Measurements from ENCODE around the gene NUDT8.
"Not testable (repeated sequence)": the region's sequence is repeated elsewhere in the genome, so short reads cannot be mapped to it uniquely, and the experiment has no call there.

NUDT8 gene

DNA sequence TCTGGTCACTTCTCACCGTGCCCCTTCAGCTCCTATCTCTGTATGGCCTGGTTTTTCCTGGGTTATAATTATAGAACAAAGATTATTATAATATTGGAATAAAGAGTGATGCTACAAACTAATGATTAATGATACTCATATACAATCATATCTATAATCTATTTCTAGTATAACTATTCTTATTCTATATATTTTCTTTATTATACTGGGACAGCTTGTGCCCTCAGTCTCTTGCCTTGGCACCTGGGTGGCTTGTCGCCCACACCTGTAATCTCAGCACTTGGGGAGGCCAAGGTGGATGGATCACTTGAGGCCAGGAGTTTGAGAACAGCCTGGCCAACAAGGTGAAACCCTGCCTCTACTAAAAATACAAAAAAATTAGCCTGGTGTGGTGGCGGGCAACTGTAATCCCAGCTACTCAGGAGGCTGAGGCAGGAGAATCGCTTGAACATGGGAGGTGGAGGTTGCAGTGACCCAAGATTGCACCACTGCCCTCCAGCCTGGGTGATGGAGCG lies 30.0 kb upstream of the NUDT8 start:
- DNase-seq = not testable (repeated sequence)

DNA sequence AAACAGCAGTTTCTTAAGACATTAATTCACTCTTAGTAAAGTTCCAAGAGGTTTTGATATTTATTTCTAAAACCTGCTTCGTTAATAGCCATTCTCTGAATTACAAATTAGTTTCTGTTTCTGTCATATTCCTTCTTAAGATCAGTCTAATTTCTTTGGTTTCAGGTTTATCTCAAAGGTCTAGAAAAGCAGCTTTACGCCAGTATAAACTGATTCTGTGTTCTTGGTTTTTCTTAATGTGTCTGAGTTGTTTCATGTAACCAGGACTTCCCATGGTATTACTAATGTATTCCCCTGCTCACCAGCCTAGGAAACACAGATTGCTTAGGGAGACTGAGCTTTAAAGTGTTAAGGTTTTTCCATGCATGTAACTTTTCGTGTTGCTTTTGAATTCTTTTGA lies 27.6 kb upstream of the NUDT8 start:
- no peak for DNase-seq

DNA sequence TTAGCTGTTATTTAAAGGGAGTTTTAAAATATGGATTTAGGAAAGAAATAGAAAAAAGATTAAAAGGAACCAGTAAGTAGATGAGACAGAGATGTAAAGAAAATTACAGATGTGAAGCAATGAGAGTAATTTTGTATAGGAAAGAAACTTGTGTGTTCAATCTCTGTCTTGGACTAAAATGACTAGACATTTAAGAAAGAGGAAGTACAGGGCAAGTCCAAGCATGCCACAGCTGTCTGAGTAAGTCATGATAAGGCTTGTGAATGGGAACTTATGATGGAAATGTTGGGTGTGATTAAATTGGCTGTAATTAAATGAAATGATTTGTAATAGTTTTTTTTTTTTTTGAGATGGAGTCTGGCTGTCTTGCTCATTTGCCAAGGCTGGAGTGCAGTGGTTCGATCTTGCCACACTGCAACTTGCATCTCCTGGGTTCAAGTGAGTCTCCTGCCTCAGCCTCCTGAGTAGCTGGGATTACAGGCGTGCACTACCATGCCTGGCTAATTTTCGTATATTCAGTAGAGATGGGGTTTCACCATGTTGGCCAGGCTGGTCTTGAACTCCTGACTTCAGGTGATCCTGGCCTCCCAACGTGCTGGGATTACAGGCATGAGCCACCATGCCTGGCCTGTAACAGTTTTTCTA lies 26.7 kb upstream of the NUDT8 start:
- DNase-seq = no peak

DNA sequence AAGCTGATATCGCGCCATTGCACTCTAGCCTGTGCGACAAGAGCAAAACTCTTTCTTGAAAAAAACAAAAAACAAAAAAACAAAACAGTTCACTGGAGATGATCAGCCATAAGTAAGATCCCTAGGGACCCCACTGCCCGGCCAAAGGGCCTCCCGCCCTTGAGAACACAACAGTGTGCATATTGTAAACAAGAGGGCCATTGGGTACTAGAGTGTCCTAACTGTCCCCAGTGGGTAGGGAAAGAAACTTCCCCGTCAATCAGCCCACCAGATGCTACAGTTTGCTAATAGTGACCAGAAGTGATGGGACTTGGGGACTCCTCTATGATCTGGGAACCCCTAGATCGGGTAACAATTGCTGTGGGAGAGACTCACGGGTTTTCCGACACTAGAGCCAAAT lies 24.5 kb upstream of the NUDT8 start:
- no peak for DNase-seq

DNA sequence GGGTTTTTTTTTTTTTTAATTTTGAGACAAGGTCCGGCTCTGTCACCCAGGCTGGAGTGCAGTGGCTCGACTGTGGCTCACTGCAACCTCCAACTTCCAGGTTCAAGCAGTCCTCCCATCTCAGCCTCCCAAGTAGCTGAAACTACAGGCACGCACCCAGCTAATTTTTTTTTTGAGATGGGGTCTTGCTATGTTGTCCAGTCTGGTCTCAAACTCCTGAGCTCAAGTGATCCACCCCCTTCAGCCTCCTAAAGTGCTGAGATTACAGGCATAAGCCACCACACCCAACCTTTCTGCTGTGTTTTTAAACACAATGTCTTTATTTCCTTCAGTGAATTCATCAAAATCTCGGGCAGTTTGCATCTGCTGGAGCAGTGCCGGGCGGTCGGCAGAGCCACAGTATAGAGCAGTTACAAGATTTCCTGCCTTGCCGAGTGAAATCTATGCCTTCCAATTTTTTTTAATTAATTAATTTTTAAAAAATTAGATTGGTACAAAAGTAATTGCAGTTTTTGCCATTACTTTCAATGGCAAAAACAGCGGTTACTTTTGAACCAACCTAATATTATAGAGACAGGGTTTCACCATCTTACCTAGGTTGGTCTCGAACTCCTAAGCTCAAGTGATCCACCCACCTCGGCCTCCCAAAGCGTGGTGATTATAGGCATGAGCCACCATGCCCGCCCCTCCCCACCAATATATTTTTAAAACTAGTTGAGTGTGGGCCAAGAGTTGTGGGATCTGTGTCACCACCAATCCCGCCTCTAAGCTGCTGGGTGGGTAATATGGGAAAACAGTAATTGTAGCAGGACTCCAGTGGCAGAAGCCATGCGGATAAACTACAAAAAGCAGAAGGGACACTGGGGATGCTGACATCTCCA lies 23.5 kb upstream of the NUDT8 start:
- no peak for DNase-seq

DNA sequence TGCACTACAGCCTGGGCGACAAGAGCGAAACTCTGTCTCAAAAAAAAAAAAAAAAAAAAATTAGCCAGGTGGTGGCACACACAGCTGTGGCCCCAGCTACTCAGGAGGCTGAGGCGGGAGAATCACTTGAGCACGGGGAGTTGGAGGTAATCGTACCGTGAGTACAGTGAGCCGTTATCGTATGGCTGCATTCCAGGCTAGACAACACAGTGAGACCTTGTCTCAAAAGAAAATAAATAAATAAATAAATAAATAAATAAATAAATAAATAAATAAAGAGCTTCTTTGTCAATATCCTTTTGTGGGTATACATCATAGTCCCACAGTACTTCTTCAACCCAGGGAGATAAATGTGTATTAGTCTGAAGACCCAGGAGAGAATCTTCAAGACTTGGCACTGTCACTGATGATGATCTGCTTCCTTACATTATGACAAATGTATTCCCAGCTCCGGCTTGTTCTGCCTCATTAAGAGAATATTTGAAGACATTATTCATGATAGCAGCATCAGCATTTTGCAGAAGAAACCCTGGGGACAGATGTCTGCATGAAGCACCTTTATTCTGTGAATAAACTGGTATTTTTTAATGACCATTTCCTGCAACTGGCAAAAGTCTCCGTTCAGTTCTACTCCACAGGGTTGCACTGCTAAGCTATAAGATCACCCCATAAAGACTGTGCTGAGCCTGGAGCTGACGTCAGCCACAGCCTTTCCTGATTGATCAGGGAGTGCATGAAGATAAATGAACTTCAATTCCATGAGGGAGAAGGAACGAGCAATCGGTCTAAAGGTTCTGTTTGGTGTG lies 22.4 kb upstream of the NUDT8 start:
- no peak for DNase-seq

DNA sequence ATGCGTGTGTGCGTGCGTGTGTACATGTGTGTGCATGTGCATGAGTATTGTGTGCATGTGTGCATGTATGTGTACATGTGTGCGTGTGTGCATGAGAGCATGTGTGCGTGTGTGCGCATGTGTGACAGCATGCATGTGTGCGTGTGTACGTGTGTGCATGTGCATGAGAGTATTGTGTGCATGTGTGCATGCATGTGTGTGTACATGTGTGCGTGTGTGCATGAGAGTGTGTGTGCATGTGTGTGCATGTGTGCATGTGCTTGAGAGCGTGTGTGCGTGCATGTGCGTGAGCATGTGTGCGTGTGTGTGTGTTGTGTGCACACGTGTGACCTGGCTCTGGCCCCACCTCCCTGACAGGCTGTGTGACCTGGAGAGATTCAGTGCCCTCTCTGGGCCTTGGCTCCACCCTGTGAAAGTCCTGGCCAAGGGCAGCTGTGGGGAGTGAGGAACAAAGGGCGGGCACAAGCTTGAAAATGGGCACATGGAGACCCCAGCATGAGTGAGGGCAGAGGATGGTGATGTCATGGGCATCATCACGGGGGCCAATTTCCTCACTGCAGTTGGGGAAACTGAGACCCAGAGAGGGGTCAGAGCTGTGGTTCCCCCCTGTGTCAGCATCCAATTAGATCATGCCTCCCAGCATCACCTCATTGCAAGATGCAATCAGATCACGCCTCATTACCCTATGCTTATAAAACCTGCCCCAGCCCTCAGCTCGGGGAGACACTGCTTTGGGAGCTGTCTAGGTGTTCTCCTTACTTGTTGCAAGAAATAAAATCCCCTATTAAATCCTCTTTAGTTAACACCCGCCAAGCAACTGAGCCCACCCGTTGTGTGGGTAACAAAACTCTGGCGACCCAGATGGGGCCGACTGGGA lies 20.1 kb upstream of the NUDT8 start:
- no peak for DNase-seq

DNA sequence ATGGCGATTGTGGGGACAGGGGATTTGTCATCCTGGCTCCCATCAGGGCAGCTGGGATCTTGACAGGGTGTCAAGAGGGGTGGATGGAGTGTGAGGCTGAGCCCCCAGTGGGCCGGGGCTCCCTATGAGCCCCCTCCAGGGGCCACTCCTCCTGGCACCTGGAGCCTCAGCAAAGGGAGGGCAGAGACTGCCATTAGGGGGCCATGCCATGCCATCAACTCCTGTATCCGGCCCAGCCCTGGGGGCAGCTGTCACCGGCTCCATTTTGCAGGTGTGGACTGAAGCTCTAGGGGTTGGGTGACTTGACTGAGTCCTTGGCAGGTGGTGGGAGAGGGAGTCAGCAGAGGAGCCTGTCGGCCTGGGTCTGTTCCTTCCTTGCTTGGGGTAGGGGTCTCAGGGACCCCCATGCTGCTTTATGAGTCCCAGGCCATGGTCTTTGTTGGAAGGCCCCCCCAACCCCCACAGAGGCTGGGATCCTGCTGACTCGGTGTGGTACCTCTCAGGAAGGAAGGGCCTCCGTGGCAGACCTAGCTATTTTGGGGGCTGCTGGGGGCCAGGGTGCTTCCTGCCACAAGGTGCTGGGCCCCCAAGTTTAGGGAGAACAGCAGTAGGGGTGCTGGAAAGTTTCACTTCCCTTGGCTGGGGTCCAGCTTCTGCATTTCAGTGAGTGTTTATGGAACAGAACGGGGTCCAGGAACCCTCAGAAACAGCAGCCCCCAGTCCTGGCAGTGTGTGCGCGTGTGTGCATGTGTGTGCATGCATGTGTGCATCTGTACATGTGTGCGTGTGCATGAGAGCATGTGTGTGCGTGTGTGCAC lies 19.3 kb upstream of the NUDT8 start:
- DNase-seq = no peak

DNA sequence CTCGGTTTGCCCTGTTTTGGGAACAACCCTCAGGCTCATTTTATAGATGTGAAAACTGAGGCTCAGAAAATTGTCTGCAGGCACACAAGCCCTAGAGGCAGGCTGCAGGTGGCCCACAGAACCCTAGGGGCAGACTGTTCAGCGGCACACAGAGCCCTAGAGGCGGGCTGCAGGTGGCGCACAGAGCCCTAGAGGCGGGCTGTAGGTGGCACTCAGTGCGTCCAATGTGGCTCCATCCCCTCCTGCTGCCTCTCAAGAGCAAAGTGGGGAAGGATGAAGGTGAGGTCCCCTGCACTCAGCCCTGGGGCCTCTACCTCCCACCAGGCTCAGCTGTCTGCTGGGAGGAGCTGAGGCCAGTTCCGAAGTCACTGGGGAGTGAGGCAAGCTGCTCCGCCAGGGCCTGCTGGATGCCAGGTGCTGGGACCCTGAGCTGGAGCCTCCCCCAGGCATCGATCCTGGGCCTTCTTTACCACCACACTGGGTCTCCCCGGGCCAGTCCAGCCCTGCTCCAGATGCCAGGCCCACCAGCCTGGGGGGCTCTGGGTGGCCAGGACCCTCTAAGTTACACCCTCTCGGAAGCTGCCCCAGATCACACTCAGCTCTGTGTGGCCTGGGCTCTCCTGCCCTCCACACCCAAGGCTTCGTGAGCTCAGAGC lies 18.5 kb upstream of the NUDT8 start:
- no peak for DNase-seq

DNA sequence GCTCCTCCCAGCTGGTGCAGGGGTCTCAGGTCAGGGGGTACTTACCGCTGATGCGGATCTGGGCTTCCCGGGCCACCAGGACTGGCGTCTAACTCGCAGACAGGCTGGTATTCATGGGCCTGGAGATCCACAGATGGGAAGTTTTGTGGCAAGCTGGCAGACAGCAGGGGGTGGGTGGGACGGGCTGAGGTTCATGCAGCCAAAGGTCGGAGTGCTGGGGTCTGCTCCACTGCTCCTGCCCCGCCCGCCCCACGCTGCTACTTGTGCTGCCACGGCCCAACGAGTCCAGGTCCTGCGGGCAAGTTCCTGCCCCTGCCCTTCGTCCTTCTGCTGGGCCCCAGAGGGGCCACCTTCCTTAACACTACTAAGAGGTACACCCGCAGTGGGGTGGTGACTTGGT lies 17.7 kb upstream of the NUDT8 start:
- no peak for DNase-seq

DNA sequence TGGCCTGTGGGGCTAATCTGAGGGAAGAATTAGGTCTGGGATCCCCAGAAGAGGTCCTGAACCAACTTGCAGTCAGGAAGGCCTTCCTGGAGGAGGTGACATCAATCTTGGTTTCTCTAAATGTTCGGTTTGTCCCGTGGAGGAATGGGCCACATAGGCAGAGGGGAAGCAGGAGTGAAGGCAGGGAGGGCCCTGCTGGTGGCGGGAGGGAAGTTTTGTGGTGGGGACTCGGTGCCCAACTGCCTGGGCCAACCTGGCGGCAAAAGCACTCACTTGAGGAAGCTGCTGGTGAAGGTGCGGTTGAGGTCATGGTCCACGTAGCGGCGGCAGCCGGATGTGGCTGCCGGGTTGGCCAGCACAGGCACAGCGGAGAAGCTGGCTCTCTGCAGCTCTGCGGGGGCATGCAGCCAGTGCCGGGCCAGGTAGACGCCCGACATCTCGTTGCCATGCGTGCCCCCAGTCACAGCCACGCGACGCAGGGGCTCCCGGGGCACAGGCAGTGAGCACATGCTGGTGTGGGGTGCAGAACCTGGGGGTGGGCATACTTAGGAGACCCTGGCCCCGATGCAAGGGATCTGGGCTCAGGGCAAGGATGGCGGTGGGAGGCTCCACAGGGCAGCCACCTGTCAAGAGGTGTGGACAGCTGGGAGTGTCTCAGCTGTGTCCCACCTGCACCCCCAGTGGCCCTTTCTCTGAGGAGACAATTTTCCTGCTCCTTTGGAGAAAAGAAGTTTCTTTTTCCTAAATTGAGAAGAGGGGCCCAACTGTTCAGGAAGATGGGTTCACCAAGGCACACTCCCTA lies 17.0 kb upstream of the NUDT8 start:
- DNase-seq = no peak

DNA sequence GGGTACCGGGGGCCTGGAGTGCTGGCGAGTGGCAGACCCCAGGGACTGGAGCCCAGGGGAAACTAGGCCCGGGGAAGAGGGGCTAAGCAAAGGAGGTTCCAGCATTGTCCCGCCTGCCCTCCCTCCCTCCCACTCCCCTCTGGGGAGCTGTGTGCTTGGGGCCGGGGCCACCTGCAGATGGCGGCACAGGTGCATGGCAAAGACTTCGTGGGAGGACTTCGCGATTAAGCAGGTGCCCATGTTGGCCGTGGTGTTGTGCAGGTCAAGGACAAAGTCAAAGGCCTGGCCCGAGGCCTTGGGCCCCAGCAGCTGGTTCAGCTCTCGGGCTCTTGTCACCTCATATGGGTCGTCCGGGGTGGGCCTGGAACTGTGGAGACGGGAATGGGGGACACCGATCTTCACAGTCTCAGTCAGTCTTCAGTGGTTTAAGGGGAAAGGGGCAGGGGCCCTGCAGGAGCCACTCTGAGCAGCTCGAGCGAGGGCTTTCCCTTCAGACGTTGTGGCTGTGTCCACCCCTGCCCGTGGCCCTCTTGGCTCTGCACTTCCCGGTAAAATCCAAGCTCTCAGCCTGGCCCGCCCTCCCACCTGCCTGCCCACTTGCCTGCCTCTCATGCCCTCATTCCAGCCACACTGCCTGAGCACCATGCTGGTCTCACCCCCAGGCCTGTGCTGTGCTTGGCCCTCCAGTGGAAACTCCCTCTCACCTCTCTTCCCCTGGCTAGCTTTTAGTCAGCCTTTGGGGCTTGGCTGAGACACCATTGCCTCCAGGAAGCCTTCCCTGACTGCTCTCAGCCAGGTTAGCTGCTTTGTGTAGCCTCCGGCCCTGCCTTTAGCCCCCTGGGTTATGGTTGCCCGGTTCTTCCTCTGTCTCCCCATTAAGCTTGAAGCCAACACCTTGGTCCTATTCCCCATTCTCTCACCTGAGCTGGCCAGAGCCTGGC lies 16.1 kb upstream of the NUDT8 start:
- no peak for DNase-seq

DNA sequence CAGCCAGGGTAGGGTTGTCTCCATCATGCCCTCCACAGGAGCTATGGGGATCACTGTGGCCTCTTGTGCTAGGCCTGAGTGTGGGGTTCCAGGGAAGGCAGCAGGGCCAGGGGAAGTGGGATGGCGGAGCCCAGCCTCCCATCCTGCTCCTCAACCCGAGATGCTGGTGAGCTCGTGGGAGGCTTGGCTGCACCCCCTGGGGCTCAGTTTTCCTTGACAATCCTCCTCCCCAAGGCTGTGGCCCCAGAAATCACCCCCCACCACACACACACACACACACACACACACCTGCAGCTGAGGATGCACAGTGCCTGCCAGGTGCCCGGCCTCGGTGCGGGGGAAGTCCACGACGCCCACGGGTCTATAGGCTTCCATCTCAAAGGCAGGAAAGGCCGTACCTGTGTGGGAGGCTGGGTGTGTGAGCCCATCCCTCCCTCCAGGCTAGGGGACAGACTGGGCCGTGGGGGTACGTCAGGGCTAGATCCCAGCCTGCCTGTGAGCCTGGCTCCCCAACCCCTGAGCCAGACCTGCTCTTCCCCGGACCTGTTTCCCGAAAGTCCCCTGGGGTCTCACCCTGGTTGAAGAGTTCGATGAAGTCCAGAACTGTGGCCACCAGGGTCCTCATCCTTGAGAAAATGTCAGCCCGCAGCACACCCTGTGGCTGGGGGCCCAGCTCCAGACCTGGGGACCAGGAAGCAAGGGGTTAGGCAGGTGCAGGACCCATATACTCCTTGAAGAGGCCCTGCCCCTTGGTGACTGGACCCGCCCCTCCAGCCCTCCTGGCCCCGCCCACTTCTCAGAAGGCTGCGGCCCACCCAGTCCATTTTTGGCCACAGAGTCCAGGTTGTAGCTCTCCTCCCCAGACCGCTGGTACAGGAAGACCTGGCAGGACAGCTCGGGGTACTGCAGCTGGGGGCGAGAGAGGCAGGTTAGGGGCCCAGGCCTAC lies 15.0 kb upstream of the NUDT8 start:
- no peak for DNase-seq

DNA sequence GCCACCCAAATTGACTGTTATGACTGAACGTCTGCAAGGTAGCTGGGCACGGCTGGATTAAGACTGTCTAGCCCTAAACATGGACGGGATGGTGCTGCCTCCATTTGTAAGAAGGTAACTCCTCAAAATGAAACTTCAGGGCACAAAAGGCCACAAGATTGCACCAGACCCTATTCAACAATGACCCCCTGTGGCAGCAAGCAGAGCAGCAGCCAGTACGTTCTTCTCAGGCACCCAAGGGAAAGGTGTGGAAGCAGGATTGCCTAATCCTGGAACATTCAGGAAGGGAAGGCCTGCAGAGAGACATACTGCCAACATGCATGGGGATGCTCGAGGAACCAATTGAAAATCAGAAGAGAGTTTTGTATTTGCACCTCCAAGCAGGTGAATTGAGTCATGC lies 14.3 kb upstream of the NUDT8 start:
- DNase-seq = no peak

DNA sequence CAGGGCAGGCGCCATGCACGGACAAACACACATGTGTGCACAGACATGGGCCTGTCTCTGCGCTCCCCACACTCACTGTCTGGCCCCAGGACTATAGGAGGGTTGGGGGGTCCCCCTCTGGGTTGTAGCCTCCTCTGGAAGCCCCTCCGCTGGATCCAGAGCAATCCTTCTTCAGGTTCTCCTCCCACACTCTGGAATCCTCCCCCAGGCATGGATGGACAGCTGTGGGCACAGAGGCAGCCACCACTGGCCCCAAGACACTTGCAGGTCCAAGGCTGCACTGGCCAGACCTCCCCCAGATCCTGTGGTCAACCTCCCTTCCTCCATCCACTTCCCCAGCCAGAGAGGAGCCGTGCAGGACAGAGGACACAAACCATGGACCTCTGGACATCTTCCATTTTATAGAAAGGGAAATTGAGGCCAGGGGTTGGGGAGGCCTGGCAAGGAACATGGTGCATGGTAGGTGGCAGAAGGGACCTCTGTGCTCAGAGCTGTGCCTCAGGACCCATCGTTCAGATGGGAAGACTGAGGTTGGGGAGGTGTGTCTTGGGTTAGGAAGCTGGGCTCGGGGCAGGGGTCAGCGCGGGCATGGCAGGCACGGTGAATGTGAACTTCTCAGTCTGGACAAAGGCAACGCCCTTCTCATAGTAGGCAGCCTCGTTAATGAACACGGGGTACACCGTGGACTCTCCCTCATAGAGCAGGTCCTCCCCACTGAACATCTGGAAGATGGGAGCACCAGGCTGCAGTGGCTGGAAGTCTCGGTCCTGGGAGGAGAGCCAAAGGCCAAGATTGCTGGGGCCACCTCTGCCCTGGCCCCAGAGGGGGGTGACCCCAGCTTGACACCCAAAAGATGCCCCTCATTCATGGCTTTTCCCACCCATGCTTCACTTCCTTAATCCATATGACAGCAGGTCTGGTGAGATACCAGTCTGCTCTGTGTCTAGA lies 12.7 kb upstream of the NUDT8 start:
- no peak for DNase-seq

DNA sequence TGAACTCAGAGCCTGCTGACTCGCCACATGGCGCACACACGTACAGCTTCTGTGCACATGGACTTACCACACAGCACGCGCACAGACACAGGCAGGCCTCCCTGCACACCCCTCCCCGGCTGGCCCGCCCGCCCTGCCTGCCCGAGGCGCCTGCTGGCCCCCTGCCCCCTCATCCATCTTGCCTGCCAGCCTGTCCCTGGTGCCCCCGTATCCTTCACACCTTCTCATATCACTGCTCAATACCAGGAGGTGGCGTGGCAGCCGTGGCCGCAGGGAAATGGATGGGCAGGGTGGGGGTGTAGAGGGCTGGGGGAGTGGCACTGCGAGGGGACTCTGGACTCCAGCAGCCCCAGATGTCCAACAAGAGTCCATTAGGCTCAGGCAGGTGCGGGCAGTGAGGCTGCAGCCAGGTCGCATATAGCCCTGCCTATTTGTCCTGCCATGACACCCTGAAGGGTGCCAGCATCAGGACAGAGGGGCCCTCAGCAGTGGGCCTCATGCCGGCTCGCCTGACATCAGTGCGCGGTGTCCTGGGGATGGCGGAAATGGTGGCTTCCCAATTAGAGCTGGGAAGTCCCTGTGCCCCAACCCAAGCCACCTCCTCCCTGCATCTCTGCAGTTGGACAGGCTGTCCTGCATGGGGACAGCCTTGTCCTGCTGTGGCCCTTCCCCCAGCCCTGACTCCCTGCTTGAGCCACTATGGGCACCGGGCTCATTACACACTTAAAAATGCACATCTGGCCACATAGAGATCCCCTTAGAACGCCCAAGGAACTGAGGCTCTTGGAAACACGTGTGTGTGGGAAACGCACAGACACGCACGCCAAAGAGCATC lies 11.8 kb upstream of the NUDT8 start:
- DNase-seq = no peak

Data from NCI-H748 treated with DMSO at 0.1 percent for 48 hours (cell line).